ENCODE measurements around the gene NCAM1. TPM values are rescaled to one million over a fixed set of nuclear protein-coding genes. Genes with fewer than 3 reads are reported as not detected.

The NCAM1 gene
- total RNA-seq, 2 experiments from 2014 or later: 0.34 TPM; not detected in 1

DNA sequence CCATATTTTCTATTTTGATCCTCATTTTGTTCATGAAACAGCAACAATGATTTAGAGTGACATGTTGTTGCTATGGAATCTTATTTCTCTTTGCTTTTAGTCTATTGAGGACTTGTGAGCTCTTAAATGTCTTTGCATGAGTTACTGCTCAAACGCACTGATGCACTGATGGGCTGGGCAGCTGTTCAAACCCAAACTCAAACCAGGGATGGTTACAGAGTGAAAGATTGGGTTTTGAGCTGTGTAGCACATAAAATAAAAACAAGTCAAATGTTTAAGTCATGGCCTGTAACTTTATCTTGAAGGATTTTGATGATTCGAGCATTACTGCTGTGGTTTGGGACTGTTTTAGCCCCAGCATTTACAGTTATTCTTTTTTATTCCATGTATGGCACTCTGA is 20.1 kb upstream of the NCAM1 start:
- Mint-ChIP-seq H3K27ac (no peak overlapping the region), H3K27me3 (peaks cover 44% of the 10 kb centered on the region), H3K9me3 (no peaks in the 10 kb centered on the region), H3K4me1 (ENCODE audit: low read depth) (no peaks in the 10 kb centered on the region), H3K4me3 (no peak overlapping the region), H3K36me3 (ENCODE audit: low read depth) (no peaks in the 10 kb centered on the region)
- ChIA-PET POLR2A (no interaction called here), CTCF (no interaction called here)
- TF ChIP-seq, protein P1, sequence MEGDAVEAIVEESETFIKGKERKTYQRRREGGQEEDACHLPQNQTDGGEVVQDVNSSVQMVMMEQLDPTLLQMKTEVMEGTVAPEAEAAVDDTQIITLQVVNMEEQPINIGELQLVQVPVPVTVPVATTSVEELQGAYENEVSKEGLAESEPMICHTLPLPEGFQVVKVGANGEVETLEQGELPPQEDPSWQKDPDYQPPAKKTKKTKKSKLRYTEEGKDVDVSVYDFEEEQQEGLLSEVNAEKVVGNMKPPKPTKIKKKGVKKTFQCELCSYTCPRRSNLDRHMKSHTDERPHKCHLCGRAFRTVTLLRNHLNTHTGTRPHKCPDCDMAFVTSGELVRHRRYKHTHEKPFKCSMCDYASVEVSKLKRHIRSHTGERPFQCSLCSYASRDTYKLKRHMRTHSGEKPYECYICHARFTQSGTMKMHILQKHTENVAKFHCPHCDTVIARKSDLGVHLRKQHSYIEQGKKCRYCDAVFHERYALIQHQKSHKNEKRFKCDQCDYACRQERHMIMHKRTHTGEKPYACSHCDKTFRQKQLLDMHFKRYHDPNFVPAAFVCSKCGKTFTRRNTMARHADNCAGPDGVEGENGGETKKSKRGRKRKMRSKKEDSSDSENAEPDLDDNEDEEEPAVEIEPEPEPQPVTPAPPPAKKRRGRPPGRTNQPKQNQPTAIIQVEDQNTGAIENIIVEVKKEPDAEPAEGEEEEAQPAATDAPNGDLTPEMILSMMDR (IDR thresholded peaks at IDR 0.05): no peak
- no peak for ATAC-seq (ENCODE audit: poor library complexity)
- no peak for DNase-seq
- H3K4me3 ChIP-seq (ENCODE audit: low read length): no peak overlapping the region
- H3K27ac ChIP-seq (ENCODE audit: low read depth in 1 of 2, low read length in 2 of 2): no peak overlapping the region
- no peaks in the 10 kb centered on the region for H3K36me3 ChIP-seq (ENCODE audit: insufficient read depth, low read length)
- H3K4me1 ChIP-seq (ENCODE audit: insufficient read depth, low read length): no peaks in the 10 kb centered on the region
- H3K9me3 ChIP-seq (ENCODE audit: control insufficient read depth in 1 of 2, insufficient read depth in 1 of 2, low read length in 2 of 2): no peaks in the 10 kb centered on the region
- peaks cover 0 to 4% of the 10 kb centered on the region in 2 experiments for H3K27me3 ChIP-seq (ENCODE audit: control insufficient read depth in 1 of 2, insufficient read depth in 2 of 2, low read length in 2 of 2)
- intact Hi-C loops (cut with DNase I, micrococcal nuclease): no loop called here

DNA sequence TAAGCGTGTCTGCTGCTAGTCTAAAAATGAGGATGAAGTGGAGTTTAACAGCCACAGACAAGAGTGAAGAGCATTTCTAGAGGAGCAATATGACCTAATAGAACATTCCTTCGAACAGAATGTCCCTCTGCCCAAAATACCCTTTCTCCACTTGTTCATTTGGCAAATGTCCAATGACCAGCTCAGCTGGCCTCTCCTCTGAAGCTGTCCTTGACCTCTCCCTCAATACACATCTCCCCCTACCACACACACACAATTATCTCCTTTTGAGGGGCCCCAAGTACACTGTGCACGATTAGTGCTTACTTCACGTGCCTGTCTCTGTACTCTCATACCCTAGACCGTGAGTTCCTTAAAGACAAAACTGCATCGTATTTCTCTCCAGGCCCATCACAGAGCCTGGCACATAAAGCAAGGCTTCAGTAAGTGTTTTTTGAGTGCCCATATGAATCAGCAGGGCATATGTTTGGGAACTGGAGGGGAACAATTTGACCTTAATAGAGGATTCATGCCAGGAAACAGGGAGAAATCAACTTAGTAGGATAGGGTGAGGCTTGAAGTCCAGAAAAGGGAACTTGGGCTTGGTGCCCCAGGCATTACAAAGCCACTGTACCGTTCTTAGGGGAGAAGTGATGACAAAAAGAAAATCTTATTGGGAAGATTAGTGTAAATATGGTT is 18.1 kb upstream of the NCAM1 start:
- H3K36me3 ChIP-seq (ENCODE audit: insufficient read depth, low read length): no peaks in the 10 kb centered on the region
- Mint-ChIP-seq H3K36me3 (ENCODE audit: low read depth) (no peaks in the 10 kb centered on the region), H3K9me3 (no peaks in the 10 kb centered on the region), H3K4me1 (ENCODE audit: low read depth) (no peaks in the 10 kb centered on the region), H3K4me3 (no peak overlapping the region), H3K27ac (no peak overlapping the region), H3K27me3 (peaks cover 64% of the 10 kb centered on the region)
- no peak overlapping the region for H3K4me3 ChIP-seq (ENCODE audit: low read length)
- TF ChIP-seq, protein P1 (IDR thresholded peaks at IDR 0.05): no peak
- DNase-seq: no peak
- no peak overlapping the region for H3K27ac ChIP-seq (ENCODE audit: low read depth in 1 of 2, low read length in 2 of 2)
- ATAC-seq (ENCODE audit: poor library complexity): no peak
- no peaks in the 10 kb centered on the region for H3K9me3 ChIP-seq (ENCODE audit: control insufficient read depth in 1 of 2, insufficient read depth in 1 of 2, low read length in 2 of 2)
- peaks cover 0 to 7% of the 10 kb centered on the region in 2 experiments for H3K27me3 ChIP-seq (ENCODE audit: control insufficient read depth in 1 of 2, insufficient read depth in 2 of 2, low read length in 2 of 2)
- ChIA-PET POLR2A (no interaction called here), CTCF (no interaction called here)
- intact Hi-C loops (cut with DNase I, micrococcal nuclease): no loop called here
- H3K4me1 ChIP-seq (ENCODE audit: insufficient read depth, low read length): no peaks in the 10 kb centered on the region

DNA sequence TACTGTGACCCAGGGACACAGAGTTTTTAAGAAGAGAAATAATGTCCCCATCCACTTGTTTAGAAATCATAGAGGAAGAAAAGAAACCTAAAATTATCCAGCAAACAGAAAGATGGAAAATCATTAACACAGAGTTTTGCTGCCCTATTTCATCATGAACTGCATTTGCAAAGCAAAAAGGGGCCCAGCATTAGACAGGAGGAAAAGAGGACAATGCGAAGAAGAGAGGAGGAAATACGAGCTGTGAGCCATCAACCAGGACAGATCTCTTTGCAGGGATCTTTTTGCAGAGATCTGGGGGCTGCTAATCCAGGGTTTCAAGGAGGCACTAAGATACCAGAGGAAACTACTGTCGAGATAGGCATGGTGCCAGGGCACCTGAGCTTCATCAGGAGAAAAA is 14.4 kb upstream of the NCAM1 start:
- intact Hi-C loops (cut with DNase I, micrococcal nuclease): no loop called here
- Mint-ChIP-seq H3K27me3 (peaks cover 70% of the 10 kb centered on the region), H3K9me3 (no peaks in the 10 kb centered on the region), H3K4me1 (ENCODE audit: low read depth) (no peaks in the 10 kb centered on the region), H3K27ac (no peak overlapping the region), H3K4me3 (no peak overlapping the region), H3K36me3 (ENCODE audit: low read depth) (no peaks in the 10 kb centered on the region)
- Histone ChIP-seq H3K9me3 (ENCODE audit: control insufficient read depth in 1 of 2, insufficient read depth in 1 of 2, low read length in 2 of 2) (peaks cover 0 to 3% of the 10 kb centered on the region in 2 experiments), H3K36me3 (ENCODE audit: insufficient read depth, low read length) (no peaks in the 10 kb centered on the region), H3K4me1 (ENCODE audit: insufficient read depth, low read length) (no peaks in the 10 kb centered on the region), H3K27ac (ENCODE audit: low read depth in 1 of 2, low read length in 2 of 2) (no peak overlapping the region), H3K4me3 (ENCODE audit: low read length) (no peak overlapping the region), H3K27me3 (ENCODE audit: control insufficient read depth in 1 of 2, insufficient read depth in 2 of 2, low read length in 2 of 2) (peaks cover 0 to 7% of the 10 kb centered on the region in 2 experiments)
- ChIA-PET POLR2A (no interaction called here), CTCF (no interaction called here)
- TF ChIP-seq, protein P1 (IDR thresholded peaks at IDR 0.05): no peak
- DNase-seq: no peak
- ATAC-seq (ENCODE audit: poor library complexity): no peak
